ENCODE measurements around the gene NUDT16.

NUDT16 gene

GRCh38 chr3:131405411-131405810, 23.8 kb downstream of the NUDT16 start:
- TF ChIP-seq CTCF (IDR thresholded peaks at IDR 0.05; ENCODE audit: extremely low read depth, insufficient read depth, missing control alignments) = no peak
- no peak for DNase-seq (ENCODE audit: low spot score)
- in situ Hi-C loops (cut with MboI; ENCODE audit: low pct_unique_long_range_greater_than_20kb, low sequenced_read_pairs, unreplicated experiment) = no loop called here

DNA sequence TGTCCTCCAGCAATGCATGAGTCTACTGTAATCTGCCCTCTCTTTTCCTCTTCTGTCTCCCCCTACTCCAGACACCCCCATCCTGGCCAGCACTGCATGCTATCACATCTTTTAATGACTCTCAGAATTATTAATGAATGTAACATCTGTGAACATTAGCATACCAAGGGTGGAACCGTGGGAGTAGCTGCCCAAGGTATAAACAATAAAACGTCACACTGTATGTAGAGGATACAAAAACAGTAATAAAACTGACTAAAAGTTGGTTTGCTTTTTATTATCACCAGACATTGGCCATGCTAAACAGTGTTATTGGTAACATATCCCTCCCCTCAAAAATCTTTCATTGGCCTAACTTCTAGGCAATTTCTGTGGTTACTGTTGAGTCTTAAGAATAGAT, 24.7 kb downstream of the NUDT16 start:
- TF ChIP-seq CTCF (IDR thresholded peaks at IDR 0.05; ENCODE audit: extremely low read depth, insufficient read depth, missing control alignments) = no peak
- in situ Hi-C loops (cut with MboI; ENCODE audit: low pct_unique_long_range_greater_than_20kb, low sequenced_read_pairs, unreplicated experiment) = no loop called here
- no peak for DNase-seq (ENCODE audit: low spot score)

GRCh38 chr3:131417751-131418150, 36.2 kb downstream of the NUDT16 start:
- no peak for TF ChIP-seq CTCF (IDR thresholded peaks at IDR 0.05; ENCODE audit: extremely low read depth, insufficient read depth, missing control alignments)

DNA sequence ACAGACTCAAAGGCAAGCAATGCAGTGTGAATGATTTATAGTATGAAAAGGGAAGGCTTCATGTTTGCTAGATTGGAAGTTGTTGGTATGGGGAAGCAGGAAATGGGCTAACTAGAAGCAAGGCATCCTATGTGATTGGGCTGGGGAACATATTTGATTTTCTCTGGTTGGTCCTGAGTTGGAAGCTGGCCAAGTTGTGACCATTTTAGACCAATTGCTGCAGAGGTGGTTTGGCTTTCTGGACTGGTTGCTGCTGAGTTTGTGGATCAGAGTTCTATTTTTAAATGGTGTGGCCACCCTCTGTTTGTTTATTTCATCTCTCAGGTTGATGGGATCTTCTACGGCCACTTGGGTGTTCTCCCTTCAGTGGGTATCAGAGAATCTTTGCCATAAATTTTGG, 39.7 kb downstream of the NUDT16 start:
- in situ Hi-C loops (cut with MboI; ENCODE audit: low pct_unique_long_range_greater_than_20kb, low sequenced_read_pairs, unreplicated experiment) = no loop called here
- no peak for TF ChIP-seq CTCF (IDR thresholded peaks at IDR 0.05; ENCODE audit: extremely low read depth, insufficient read depth, missing control alignments)
- DNase-seq (ENCODE audit: low spot score) = no peak

More at GRCh38 chr3:131417751-131418150, 36.2 kb downstream of the NUDT16 start:
- in situ Hi-C loops (cut with MboI; ENCODE audit: low pct_unique_long_range_greater_than_20kb, low sequenced_read_pairs, unreplicated experiment) = no loop called here
- DNase-seq (ENCODE audit: low spot score) = no peak

DNA sequence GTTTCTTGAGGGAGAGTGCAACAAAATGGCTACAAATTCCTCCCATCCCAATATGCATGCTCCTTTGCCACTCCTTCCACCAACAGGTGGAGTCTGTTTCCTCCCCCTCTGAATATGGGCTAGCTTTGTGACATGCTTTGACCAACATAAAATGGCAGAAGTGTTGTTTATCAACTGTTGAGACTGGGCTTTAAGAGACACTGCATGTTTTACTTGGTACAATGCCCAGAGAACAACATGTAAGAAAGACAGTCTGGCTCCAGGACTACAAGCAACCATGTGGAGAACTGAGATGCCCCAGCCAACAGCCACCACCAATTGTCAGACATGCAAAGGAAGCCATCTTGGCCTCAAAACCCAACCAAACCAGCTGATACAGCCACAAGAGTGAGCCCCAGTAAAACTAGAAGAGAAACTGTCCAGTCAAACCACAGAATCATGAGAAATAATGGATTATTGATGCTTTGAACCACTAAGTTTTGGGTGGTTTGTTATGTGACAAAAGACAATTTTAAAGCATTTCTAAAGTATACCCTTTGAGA, 40.5 kb downstream of the NUDT16 start:
- in situ Hi-C loops (cut with MboI; ENCODE audit: low pct_unique_long_range_greater_than_20kb, low sequenced_read_pairs, unreplicated experiment) = no loop called here
- no peak for DNase-seq (ENCODE audit: low spot score)
- no peak for TF ChIP-seq CTCF (IDR thresholded peaks at IDR 0.05; ENCODE audit: extremely low read depth, insufficient read depth, missing control alignments)

- in situ Hi-C loops (cut with MboI; ENCODE audit: low pct_unique_long_range_greater_than_20kb, low sequenced_read_pairs, unreplicated experiment) = no loop called here
- TF ChIP-seq CTCF (IDR thresholded peaks at IDR 0.05; ENCODE audit: extremely low read depth, insufficient read depth, missing control alignments) = no peak
- DNase-seq (ENCODE audit: low spot score) = no peak
Measured at GRCh38 chr3:131427226-131427625, 45.7 kb downstream of the NUDT16 start.

- no peak for TF ChIP-seq CTCF (IDR thresholded peaks at IDR 0.05; ENCODE audit: extremely low read depth, insufficient read depth, missing control alignments)
- in situ Hi-C loops (cut with MboI; ENCODE audit: low pct_unique_long_range_greater_than_20kb, low sequenced_read_pairs, unreplicated experiment) = no loop called here
- no peak for DNase-seq (ENCODE audit: low spot score)
Measured at GRCh38 chr3:131431754-131432153, 50.2 kb downstream of the NUDT16 start.

Data from GM13977 (cell line).